Hematopoietic multipotent progenitor cell treated with erythropoietin and hydrocortisone succinate and interleukin-3 and kit ligand, for 17 days (in vitro differentiated cells): ENCODE data around the gene ZNF559.

ENCODE experiments used
- DNase-seq: peaks from one replicate; pipeline ENCODE4 v3.0.0-alpha.2; 2015; ENCODE audit warnings: low spot score

ZNF559 gene

GRCh38 chr19:9354651-9355050 lies 30.7 kb downstream of the ZNF559 start:
- no peak for DNase-seq

GRCh38 chr19:9362905-9363304 lies 38.9 kb downstream of the ZNF559 start, which contains the start of gene ZNF177:
Gene ZNF177 (plus strand): TSS chr19:9363013. CDS start chr19:9378312, 15,299 bp downstream.
- no peak for DNase-seq

GRCh38 chr19:9370738-9371619 lies 47.0 kb downstream of the ZNF559 start:
- no peak for DNase-seq

GRCh38 chr19:9381361-9381785 lies 57.4 kb downstream of the ZNF559 start:
- no peak for DNase-seq
